Panc1 (cell line): ENCODE data around the gene IGFBP7. TPM values are rescaled to one million over a fixed set of nuclear protein-coding genes. Genes with fewer than 3 reads are reported as not detected.
A peak's percentile ranks its signal among the peaks of the same experiment; 100 is the strongest.

Experiments
- ATAC-seq: fragments of 200-7000 bp; cut with Tn5 transposase; 2 replicates; pipeline ENCODE4 v1.9.1; 2020; ENCODE audit warnings: mild to moderate bottlenecking, moderate library complexity
- BruUV-seq: library from RNA; stranded (reverse); fragments of 400-500 nt; replicated peaks from 2 replicates; lab custom pipeline; 2021; lab: Mats Ljungman, UMichigan
- CTCF ChIA-PET: fragments of 300-600 bp; sonication (Branson Sonifier 250); formaldehyde crosslinking; loops from one replicate; lab custom pipeline; 2022; ENCODE audit warnings: antibody characterized with exemption; lab: Charles Lee
- POLR2A ChIA-PET: fragments of 300-600 bp; sonication (Branson Sonifier 250); formaldehyde crosslinking; loops from one replicate; lab custom pipeline; 2022; ENCODE audit warnings: antibody characterized with exemption; lab: Charles Lee
- DNase-seq: peaks from one replicate; pipeline ENCODE4 v3.0.0-alpha.2; 2010; ENCODE audit warnings: low read depth, low spot score
- H3K27ac ChIP-seq: 2 replicates; pipeline ENCODE4 v1.5.1; 2011; ENCODE audit warnings: mild to moderate bottlenecking, low read length, inconsistent platforms
- H3K27me3 ChIP-seq: fragments of 200-500 bp; sonication (Bioruptor generic); 2 replicates; pipeline ENCODE4 v1.6.0; 2014; ENCODE audit warnings: low read length, inconsistent platforms; ENCODE audit not compliant: control insufficient read depth, insufficient read depth
- H3K36me3 ChIP-seq: fragments of 200-500 bp; sonication (Bioruptor generic); 2 replicates; pipeline ENCODE4 v1.5.1; 2014; ENCODE audit warnings: inconsistent platforms, mild to moderate bottlenecking, low read length, moderate library complexity; ENCODE audit not compliant: control insufficient read depth, insufficient read depth
- H3K4me1 ChIP-seq: 2 replicates; pipeline ENCODE4 v1.5.1; 2011; ENCODE audit warnings: inconsistent platforms, mild to moderate bottlenecking, low read length, moderate library complexity; ENCODE audit not compliant: control insufficient read depth, insufficient read depth
- H3K4me3 ChIP-seq, 2 experiments: 2 replicates each; pipeline ENCODE4 v1.5.1; 2011 to 2012; ENCODE audit warnings: low read depth in 2 of 2, low read length in 2 of 2, mild to moderate bottlenecking in 2 of 2, inconsistent platforms in 1 of 2, moderate library complexity in 1 of 2
- H3K9me3 ChIP-seq: fragments of 200-500 bp; sonication (Bioruptor generic); 2 replicates; pipeline ENCODE4 v1.5.1; 2014; ENCODE audit warnings: low read depth, mild to moderate bottlenecking, inconsistent platforms, low read length, moderate library complexity; ENCODE audit not compliant: control insufficient read depth, insufficient read depth
- POLR2AphosphoS5 ChIP-seq: IDR thresholded peaks from 2 replicates; pipeline ENCODE4 v1.6.1; 2012; ENCODE audit warnings: mild to moderate bottlenecking, low read depth, low read length, moderate library complexity
- SIN3A ChIP-seq: IDR thresholded peaks from 2 replicates; pipeline ENCODE4 v1.6.1; 2012; ENCODE audit warnings: low read depth, mild to moderate bottlenecking, low read length, moderate library complexity, borderline replicate concordance; ENCODE audit not compliant: insufficient read depth
- TCF7L2 ChIP-seq: IDR thresholded peaks from 2 replicates; pipeline ENCODE4 v1.6.1; 2011; ENCODE audit warnings: mild to moderate bottlenecking, low read depth, low read length, inconsistent platforms
- in situ Hi-C: cut with HindIII; loops from 2 replicates; pipeline ENCODE4 v1.10.0; 2016; ENCODE audit warnings: low sequenced_read_pairs, low pct_unique_long_range_greater_than_20kb
- intact Hi-C: fragments of 100-400 bp; cut with micrococcal nuclease; formaldehyde crosslinking; loops from one replicate; pipeline ENCODE4 v1.10.0; 2022; ENCODE audit not compliant: unreplicated experiment
- total RNA-seq: library from RNA; stranded (reverse); gene quantifications from one replicate; pipeline ENCODE4 v1.2.1, GENCODE V29; 2021; ENCODE audit not compliant: unreplicated experiment
- TF ChIP-seq, protein P1 (sequence below), 2 experiments: IDR thresholded peaks; 2 replicates each; pipeline ENCODE4 v1.6.1; 2011 to 2012; ENCODE audit warnings: low read depth in 2 of 2, control low read depth in 1 of 2, low read length in 1 of 2, mild to moderate bottlenecking in 1 of 2, moderate library complexity in 1 of 2; ENCODE audit not compliant: insufficient read depth in 1 of 2
- TF ChIP-seq, protein P2 (sequence below): fragments of 450-650 bp; IDR thresholded peaks from 2 replicates; pipeline ENCODE4 v1.5.1; 2017; ENCODE audit warnings: mild to moderate bottlenecking

IGFBP7 gene
- total RNA-seq, 1 experiment from 2014 or later, result 9.5 TPM

DNA sequence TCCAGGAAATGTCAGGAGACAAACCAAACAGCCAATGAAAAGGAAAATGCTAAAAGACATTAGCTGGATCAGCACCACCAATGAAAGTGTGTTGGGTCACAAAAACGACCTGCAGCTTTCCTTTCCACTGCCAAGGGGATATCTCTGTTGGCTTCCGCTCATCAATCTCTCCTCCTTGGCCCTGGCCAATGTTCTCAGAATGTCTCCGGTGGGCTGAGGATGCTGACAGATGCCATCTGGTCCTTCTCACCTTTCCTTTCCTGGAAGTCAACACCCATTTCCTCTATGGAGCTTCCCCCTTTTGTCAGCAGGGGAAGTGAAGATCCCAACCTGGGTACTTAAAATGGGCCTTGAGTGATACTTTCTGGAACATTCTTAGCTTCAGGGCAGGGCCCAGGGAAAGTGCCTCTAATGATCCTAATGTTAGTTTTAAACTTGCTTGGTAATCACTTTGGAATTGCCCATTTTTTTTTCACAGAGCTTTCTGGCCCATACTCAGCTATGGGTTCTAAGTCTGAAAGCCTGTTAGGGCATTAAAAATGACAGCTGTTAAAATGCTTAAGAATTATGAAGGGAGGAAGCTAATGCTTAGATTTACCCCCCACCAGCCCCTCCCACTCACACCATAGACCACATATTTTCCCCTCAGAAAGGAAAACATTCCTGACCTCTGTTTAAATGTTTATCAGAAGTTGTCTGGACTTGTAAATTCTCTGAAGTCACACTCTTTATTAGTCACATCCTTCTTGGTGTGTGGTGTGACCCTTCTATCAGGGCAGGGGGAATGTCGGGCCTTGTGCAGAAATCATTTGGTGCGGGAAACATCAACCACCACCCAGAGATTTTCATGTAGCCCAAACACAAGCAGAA is 29.2 kb downstream of the IGFBP7 start:
- ChIA-PET POLR2A (no interaction called here), CTCF (no interaction called here)
- in situ Hi-C loops, result no loop called here
- TF ChIP-seq, protein P1, sequence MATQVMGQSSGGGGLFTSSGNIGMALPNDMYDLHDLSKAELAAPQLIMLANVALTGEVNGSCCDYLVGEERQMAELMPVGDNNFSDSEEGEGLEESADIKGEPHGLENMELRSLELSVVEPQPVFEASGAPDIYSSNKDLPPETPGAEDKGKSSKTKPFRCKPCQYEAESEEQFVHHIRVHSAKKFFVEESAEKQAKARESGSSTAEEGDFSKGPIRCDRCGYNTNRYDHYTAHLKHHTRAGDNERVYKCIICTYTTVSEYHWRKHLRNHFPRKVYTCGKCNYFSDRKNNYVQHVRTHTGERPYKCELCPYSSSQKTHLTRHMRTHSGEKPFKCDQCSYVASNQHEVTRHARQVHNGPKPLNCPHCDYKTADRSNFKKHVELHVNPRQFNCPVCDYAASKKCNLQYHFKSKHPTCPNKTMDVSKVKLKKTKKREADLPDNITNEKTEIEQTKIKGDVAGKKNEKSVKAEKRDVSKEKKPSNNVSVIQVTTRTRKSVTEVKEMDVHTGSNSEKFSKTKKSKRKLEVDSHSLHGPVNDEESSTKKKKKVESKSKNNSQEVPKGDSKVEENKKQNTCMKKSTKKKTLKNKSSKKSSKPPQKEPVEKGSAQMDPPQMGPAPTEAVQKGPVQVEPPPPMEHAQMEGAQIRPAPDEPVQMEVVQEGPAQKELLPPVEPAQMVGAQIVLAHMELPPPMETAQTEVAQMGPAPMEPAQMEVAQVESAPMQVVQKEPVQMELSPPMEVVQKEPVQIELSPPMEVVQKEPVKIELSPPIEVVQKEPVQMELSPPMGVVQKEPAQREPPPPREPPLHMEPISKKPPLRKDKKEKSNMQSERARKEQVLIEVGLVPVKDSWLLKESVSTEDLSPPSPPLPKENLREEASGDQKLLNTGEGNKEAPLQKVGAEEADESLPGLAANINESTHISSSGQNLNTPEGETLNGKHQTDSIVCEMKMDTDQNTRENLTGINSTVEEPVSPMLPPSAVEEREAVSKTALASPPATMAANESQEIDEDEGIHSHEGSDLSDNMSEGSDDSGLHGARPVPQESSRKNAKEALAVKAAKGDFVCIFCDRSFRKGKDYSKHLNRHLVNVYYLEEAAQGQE (IDR thresholded peaks at IDR 0.05; ENCODE audit: insufficient read depth in 1 of 2, low read depth in 2 of 2, low read length in 1 of 2), result no peak
- TF ChIP-seq, protein P2, sequence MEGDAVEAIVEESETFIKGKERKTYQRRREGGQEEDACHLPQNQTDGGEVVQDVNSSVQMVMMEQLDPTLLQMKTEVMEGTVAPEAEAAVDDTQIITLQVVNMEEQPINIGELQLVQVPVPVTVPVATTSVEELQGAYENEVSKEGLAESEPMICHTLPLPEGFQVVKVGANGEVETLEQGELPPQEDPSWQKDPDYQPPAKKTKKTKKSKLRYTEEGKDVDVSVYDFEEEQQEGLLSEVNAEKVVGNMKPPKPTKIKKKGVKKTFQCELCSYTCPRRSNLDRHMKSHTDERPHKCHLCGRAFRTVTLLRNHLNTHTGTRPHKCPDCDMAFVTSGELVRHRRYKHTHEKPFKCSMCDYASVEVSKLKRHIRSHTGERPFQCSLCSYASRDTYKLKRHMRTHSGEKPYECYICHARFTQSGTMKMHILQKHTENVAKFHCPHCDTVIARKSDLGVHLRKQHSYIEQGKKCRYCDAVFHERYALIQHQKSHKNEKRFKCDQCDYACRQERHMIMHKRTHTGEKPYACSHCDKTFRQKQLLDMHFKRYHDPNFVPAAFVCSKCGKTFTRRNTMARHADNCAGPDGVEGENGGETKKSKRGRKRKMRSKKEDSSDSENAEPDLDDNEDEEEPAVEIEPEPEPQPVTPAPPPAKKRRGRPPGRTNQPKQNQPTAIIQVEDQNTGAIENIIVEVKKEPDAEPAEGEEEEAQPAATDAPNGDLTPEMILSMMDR, result no peak
- peak; percentile 15 for DNase-seq
- no TSS peak for BruUV-seq
- intact Hi-C loops, result no loop called here
- H3K9me3 ChIP-seq, result no peaks in the 10 kb centered on the region
- peak; percentile 45; the same call in 1 of the 2 replicates for ATAC-seq
- H3K4me1 ChIP-seq, result no peaks in the 10 kb centered on the region
- H3K27ac ChIP-seq, result no peak overlapping the region
- H3K36me3 ChIP-seq, result no peaks in the 10 kb centered on the region
- no peaks in the 10 kb centered on the region for H3K27me3 ChIP-seq
- no peak overlapping the region for H3K4me3 ChIP-seq

DNA sequence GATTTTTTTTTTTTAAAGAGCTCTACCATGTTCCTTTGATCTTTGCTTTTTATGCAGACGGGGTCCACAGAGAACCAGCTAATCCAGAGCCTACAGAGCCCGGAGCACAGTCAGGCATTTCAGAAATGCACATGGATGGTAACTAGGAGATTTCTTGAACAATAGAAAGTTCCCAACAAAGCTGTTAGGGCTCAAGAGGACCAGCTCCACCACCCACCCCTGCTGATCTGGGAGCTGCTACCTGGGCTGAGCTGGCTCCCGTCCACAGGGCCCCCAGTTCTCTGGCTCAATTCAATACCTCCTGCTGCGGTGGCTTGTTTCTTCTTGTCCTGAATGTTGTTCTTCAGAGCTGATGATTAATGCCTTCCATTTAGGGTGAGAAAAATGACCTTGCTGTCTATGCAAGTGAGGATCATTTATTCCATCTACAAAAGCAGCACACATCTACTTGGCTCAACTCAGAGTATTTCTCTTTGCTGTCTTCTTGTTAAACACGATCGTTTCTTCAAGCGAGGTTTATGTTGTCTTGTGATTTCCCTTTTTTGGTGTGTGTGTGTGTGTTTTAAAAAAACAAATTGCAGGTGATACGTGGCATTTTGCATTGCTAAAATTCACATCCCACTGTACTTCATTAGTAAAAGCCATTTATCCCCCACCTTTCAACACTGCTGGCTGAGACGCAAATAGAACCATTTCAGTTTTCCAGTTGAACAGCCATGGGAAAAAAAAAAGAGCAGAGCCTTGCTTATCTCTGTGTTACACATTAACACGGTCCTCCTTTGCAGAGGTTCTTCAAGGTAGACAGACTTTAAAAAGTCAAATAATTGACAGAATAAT is 31.3 kb downstream of the IGFBP7 start:
- H3K27ac ChIP-seq, result no peak overlapping the region
- H3K36me3 ChIP-seq, result no peaks in the 10 kb centered on the region
- in situ Hi-C loops (no loop called here), intact Hi-C loops (no loop called here)
- no peaks in the 10 kb centered on the region for H3K27me3 ChIP-seq
- no peaks in the 10 kb centered on the region for H3K9me3 ChIP-seq
- POLR2A ChIA-PET, result interaction anchor here (0.6 kb wide), 1 partner anchor 8 kb away, joined by 3 read pairs; no protein-coding TSS in a partner anchor
- H3K4me1 ChIP-seq, result no peaks in the 10 kb centered on the region
- TF ChIP-seq, protein P2, result no peak
- TF ChIP-seq TCF7L2 (no peak), SIN3A (no peak), POLR2AphosphoS5 (no peak)
- TF ChIP-seq, protein P1 (IDR thresholded peaks at IDR 0.05; ENCODE audit: insufficient read depth in 1 of 2, low read depth in 2 of 2, low read length in 1 of 2), result no peak
- BruUV-seq, result no TSS peak
- CTCF ChIA-PET, result no interaction called here
- H3K4me3 ChIP-seq, result no peak overlapping the region
- DNase-seq, result no peak
- no peak for ATAC-seq
